Uterus (tissue), 4 donors: ENCODE data around the gene EIF3L. TPM values are rescaled to one million over a fixed set of nuclear protein-coding genes. Genes with fewer than 3 reads are reported as not detected.

Experiments used
- DNase-seq, 2 donors: peaks; one replicate each; pipeline ENCODE4 v3.0.0-alpha.2; 2019 to 2020
- H3K27ac ChIP-seq, 2 donors: fragments of 200-600 bp; sonication (generic); 1 replicate in 1 of 2; 2 replicates in 1 of 2; pipeline ENCODE4 v1.5.1; 2016 to 2018
- H3K27me3 ChIP-seq, 2 donors: fragments of 200-600 bp; sonication (generic); one replicate each; pipeline ENCODE4 v1.5.1; 2018 to 2019; ENCODE audit warnings: control low read depth in 1 of 2
- H3K36me3 ChIP-seq, 2 donors: fragments of 200-600 bp; sonication (generic); one replicate each; pipeline ENCODE4 v1.5.1; 2019; ENCODE audit warnings: control low read depth in 1 of 2
- H3K4me1 ChIP-seq, 2 donors: fragments of 200-600 bp; sonication (generic); one replicate each; pipeline ENCODE4 v1.5.1; 2018 to 2019; ENCODE audit warnings: control low read depth in 1 of 2
- H3K4me3 ChIP-seq, 2 donors: fragments of 200-600 bp; sonication (generic); 1 replicate in 1 of 2; 2 replicates in 1 of 2; pipeline ENCODE4 v1.5.1; 2018 to 2019; ENCODE audit warnings: mild to moderate bottlenecking in 1 of 2
- H3K9me3 ChIP-seq, 2 donors: fragments of 200-600 bp; sonication (generic); one replicate each; pipeline ENCODE4 v1.5.1; 2019; ENCODE audit warnings: control low read depth in 1 of 2
- CTCF ChIP-seq, 4 experiments: fragments of 200-600 bp in 2 of 4; fragments of 450-650 bp in 2 of 4; sonication (generic) in 2 of 4; IDR thresholded peaks; one replicate each; pipeline ENCODE4 v1.5.1; 2016 to 2019; ENCODE audit warnings: antibody characterized with exemption in 4 of 4, mild to moderate bottlenecking in 2 of 4, moderate library complexity in 1 of 4
- POLR2A ChIP-seq, 2 donors: fragments of 450-650 bp; IDR thresholded peaks; one replicate each; pipeline ENCODE4 v1.6.1; 2016; ENCODE audit warnings: antibody characterized with exemption in 2 of 2, mild to moderate bottlenecking in 1 of 2, moderate library complexity in 1 of 2
- intact Hi-C: fragments of 100-400 bp; cut with DNase I; formaldehyde crosslinking; loops from one replicate; pipeline ENCODE4 v1.15.1; 2023; ENCODE audit warnings: low total_unique reads
- total RNA-seq, 4 donors: library from RNA; depleted of rRNA in 3 of 4; stranded (reverse); fragments of >200 nt in 3 of 4; gene quantifications; one replicate each; pipeline versions ENCODE4 v1.1.0 to v1.2.4, GENCODE V29; 2014 to 2023
- donor health status: DM: yes; HTN: yes; CAD: no.

EIF3L gene
- total RNA-seq, 4 donors from 2014 or later, result 290 to 559 (median 413) TPM

GRCh38 chr22:37803639-37804351 lies 45.4 kb upstream of the EIF3L start:
- peaks cover 0 to 5% of the 10 kb centered on the region in 2 donors for H3K4me1 ChIP-seq
- DNase-seq, result no peak
- peak overlapping the region; percentile 85 to 86 for H3K27ac ChIP-seq
- H3K27me3 ChIP-seq, result no peaks in the 10 kb centered on the region
- no peaks in the 10 kb centered on the region for H3K9me3 ChIP-seq
- H3K36me3 ChIP-seq, result no peaks in the 10 kb centered on the region
- no peak for TF ChIP-seq POLR2A (IDR thresholded peaks at IDR 0.05)
- no peak for TF ChIP-seq CTCF (IDR thresholded peaks at IDR 0.05)
- intact Hi-C loops, result no loop called here
- no peak overlapping the region for H3K4me3 ChIP-seq

- Histone ChIP-seq H3K4me1 (peaks cover 0 to 5% of the 10 kb centered on the region in 2 donors), H3K4me3 (peak overlapping the region; percentile 50 to 55), H3K27me3 (no peaks in the 10 kb centered on the region), H3K36me3 (no peaks in the 10 kb centered on the region), H3K27ac (peak overlapping the region; percentile 85 to 86), H3K9me3 (no peaks in the 10 kb centered on the region)
- intact Hi-C loops, result no loop called here
- no peak for DNase-seq
- TF ChIP-seq CTCF (IDR thresholded peaks at IDR 0.05), result no peak
- TF ChIP-seq POLR2A (IDR thresholded peaks at IDR 0.05), result no peak
Observed at GRCh38 chr22:37804352-37804880, 44.8 kb upstream of the EIF3L start.

GRCh38 chr22:37804881-37805809 lies 44.1 kb upstream of the EIF3L start:
- Histone ChIP-seq H3K27ac (peak overlapping the region; percentile 85 to 86), H3K4me3 (peak overlapping the region; percentile 50 to 55), H3K27me3 (no peaks in the 10 kb centered on the region), H3K9me3 (no peaks in the 10 kb centered on the region), H3K36me3 (no peaks in the 10 kb centered on the region), H3K4me1 (peaks cover 0 to 5% of the 10 kb centered on the region in 2 donors)
- no peak for TF ChIP-seq CTCF (IDR thresholded peaks at IDR 0.05)
- TF ChIP-seq POLR2A (IDR thresholded peaks at IDR 0.05), result peak; percentile 80 to 87
- intact Hi-C loops, result no loop called here
- peak; percentile 87 to 89 for DNase-seq

- intact Hi-C loops, result no loop called here
- Histone ChIP-seq H3K27ac (peak overlapping the region; percentile 85 to 86), H3K9me3 (no peaks in the 10 kb centered on the region), H3K4me3 (peak overlapping the region; percentile 50 to 55), H3K36me3 (no peaks in the 10 kb centered on the region), H3K4me1 (peaks cover 0 to 5% of the 10 kb centered on the region in 2 donors), H3K27me3 (no peaks in the 10 kb centered on the region)
- no peak for DNase-seq
- no peak for TF ChIP-seq CTCF (IDR thresholded peaks at IDR 0.05)
- no peak for TF ChIP-seq POLR2A (IDR thresholded peaks at IDR 0.05)
Observed at GRCh38 chr22:37805810-37806277, 43.4 kb upstream of the EIF3L start.
